Activated CD4-positive, alpha-beta T cell treated with anti-CD3 and anti-CD28 coated beads, Interleukin-2, amount 10 ng/mL, durations not matched to agents 7 days and 5 days (primary cell): ENCODE measurements around the gene NHSL1. TPM values are rescaled to one million over a fixed set of nuclear protein-coding genes. Genes with fewer than 3 reads are reported as not detected.
A peak's percentile ranks its signal among the peaks of the same experiment; 100 is the strongest.

ENCODE experiments used
- CTCF ChIA-PET: fragments of 350-600 bp; sonication (Branson Sonifier 250); formaldehyde crosslinking; loops from one replicate; lab custom pipeline; 2021; ENCODE audit warnings: antibody characterized with exemption; lab: Charles Lee
- POLR2A ChIA-PET: fragments of 350-600 bp; sonication (Branson Sonifier 250); formaldehyde crosslinking; loops from one replicate; lab custom pipeline; 2021; ENCODE audit warnings: antibody characterized with exemption; lab: Charles Lee
- DNase-seq: peaks from one replicate; pipeline ENCODE4 v3.0.0-alpha.2; 2020
- H3K27ac Mint-ChIP-seq: one replicate; pipeline ENCODE4 v1.8.0; 2021; ENCODE audit warnings: mild to moderate bottlenecking, moderate library complexity, mixed read lengths
- H3K27me3 Mint-ChIP-seq: one replicate; pipeline ENCODE4 v1.8.0; 2021; ENCODE audit warnings: mixed read lengths
- H3K36me3 Mint-ChIP-seq: one replicate; pipeline ENCODE4 v1.8.0; 2021; ENCODE audit warnings: low read depth, mixed read lengths
- H3K4me1 Mint-ChIP-seq: one replicate; pipeline ENCODE4 v1.8.0; 2021; ENCODE audit warnings: mixed read lengths
- H3K4me3 Mint-ChIP-seq: one replicate; pipeline ENCODE4 v1.8.0; 2021; ENCODE audit warnings: mild to moderate bottlenecking, moderate library complexity, mixed read lengths
- H3K9me3 Mint-ChIP-seq: one replicate; pipeline ENCODE4 v1.8.0; 2021; ENCODE audit warnings: mixed read lengths
- total RNA-seq, 2 experiments: library from RNA; stranded (reverse); gene quantifications; one replicate each; pipeline ENCODE4 v1.2.3, GENCODE V29; 2021

NHSL1 gene, protein sequence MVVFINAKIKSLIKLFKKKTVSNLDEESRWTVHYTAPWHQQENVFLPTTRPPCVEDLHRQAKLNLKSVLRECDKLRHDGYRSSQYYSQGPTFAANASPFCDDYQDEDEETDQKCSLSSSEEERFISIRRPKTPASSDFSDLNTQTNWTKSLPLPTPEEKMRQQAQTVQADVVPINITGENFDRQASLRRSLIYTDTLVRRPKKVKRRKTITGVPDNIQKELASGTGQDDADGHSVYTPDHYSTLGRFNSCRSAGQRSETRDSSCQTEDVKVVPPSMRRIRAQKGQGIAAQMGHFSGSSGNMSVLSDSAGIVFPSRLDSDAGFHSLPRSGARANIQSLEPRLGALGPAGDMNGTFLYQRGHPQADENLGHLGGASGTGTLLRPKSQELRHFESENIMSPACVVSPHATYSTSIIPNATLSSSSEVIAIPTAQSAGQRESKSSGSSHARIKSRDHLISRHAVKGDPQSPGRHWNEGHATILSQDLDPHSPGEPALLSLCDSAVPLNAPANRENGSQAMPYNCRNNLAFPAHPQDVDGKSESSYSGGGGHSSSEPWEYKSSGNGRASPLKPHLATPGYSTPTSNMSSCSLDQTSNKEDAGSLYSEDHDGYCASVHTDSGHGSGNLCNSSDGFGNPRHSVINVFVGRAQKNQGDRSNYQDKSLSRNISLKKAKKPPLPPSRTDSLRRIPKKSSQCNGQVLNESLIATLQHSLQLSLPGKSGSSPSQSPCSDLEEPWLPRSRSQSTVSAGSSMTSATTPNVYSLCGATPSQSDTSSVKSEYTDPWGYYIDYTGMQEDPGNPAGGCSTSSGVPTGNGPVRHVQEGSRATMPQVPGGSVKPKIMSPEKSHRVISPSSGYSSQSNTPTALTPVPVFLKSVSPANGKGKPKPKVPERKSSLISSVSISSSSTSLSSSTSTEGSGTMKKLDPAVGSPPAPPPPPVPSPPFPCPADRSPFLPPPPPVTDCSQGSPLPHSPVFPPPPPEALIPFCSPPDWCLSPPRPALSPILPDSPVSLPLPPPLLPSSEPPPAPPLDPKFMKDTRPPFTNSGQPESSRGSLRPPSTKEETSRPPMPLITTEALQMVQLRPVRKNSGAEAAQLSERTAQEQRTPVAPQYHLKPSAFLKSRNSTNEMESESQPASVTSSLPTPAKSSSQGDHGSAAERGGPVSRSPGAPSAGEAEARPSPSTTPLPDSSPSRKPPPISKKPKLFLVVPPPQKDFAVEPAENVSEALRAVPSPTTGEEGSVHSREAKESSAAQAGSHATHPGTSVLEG (N-terminal part only)
- total RNA-seq, result under 1 TPM; 0.22 to 0.54 TPM

DNA sequence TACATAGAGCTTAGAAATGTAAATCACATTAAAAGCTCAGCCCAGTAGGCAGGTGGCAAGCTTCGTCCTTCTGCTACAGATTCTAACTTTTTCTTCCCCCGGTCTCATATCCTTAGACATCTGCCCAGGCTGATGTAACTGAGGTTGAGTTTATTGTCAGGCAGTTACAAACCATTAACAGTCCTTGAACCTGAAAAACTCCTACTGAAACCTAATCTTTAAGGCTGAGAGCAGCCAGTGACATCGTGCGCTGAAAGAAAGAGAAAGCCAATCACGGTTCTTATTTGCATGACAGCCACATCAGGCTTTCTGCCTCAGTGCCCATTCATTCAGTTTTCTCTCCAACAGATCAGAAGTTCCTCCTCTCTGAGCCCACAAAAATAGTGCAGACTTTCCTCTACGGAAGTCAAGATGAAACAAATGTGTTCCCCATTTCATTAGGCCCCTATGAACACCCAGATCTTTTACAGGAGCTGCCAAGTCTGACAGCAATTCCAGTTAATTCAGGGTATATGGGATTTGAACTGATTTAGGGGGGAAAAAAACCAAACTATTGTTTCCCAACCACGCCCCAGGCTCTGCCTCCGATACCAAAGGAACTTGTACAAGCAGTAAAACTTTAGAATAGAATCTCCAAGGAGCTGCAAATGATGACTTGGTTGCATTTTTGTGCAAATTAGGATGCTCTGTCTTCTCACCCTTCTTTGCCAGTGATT, at the start of gene NHSL1:
Gene NHSL1, minus strand, starts transcription at position 192 of the 716 bp plus-strand sequence. CDS start 204 bp downstream, outside the sequence.
- Mint-ChIP-seq H3K27ac (no peak within 1 kb of the TSS), H3K36me3 (no peaks in the 10 kb centered on the region), H3K4me3 (no peak within 1 kb of the TSS), H3K9me3 (no peaks in the 10 kb centered on the region), H3K4me1 (peaks cover 2% of the 10 kb centered on the region), H3K27me3 (peaks cover 25% of the 10 kb centered on the region)
- ChIA-PET CTCF (interaction anchor here (0.6 kb wide), 1 partner anchor 184 kb away, joined by 4 read pairs; no protein-coding TSS in a partner anchor), POLR2A (no interaction called here)
- DNase-seq, result no peak

DNA sequence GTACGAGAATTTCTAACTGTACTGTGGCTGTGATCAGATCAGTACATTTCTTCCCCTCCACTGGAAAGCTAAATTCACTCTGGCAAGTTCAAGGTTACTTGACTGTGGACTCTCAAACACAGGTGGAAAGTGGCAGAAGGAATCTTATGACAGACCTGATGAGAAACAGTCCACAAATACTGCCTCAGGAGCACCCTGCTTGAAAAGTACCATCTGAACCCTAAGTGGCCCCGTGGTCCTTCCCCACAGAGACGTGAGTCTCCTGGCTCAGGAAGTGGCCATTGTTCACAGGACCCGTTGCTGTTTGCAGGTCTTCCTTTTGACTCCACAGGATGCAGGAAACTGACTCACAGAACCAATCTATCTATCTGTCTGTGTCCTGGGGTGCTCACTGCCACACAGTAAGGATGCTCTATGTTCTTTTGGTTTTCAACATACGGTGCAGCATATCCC, 47.5 kb upstream of the NHSL1 start:
- H3K27ac Mint-ChIP-seq, result no peak overlapping the region
- no peak overlapping the region for H3K4me3 Mint-ChIP-seq
- ChIA-PET CTCF (interaction anchor here (0.8 kb wide), 1 partner anchor 9 kb away, joined by 4 read pairs; no protein-coding TSS in a partner anchor), POLR2A (no interaction called here)
- no peaks in the 10 kb centered on the region for H3K36me3 Mint-ChIP-seq
- DNase-seq, result peak; percentile 33
- peaks cover 23% of the 10 kb centered on the region for H3K27me3 Mint-ChIP-seq
- no peaks in the 10 kb centered on the region for H3K9me3 Mint-ChIP-seq
- peaks cover 8% of the 10 kb centered on the region for H3K4me1 Mint-ChIP-seq

DNA sequence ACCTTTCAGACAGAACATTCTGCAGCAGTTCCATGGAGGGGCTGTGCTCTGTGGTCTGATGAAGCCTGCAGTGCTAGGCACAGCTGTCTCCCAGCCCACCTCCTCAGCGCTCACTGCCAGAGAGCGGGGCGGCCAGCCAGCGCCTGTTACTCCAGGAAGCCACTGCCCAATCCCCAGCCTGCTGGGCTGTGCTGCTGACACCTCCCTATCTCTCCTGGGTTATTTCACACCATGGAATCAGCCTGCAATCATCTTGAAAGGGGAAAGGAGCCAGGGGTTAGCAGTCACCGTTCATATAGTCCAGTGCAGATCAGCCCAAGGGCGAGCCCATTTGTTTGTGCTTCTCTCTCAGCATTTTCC, 46.3 kb upstream of the NHSL1 start:
- H3K4me1 Mint-ChIP-seq, result peaks cover 8% of the 10 kb centered on the region
- peaks cover 21% of the 10 kb centered on the region for H3K27me3 Mint-ChIP-seq
- H3K36me3 Mint-ChIP-seq, result no peaks in the 10 kb centered on the region
- ChIA-PET CTCF (no interaction called here), POLR2A (no interaction called here)
- no peak overlapping the region for H3K4me3 Mint-ChIP-seq
- H3K27ac Mint-ChIP-seq, result no peak overlapping the region
- no peaks in the 10 kb centered on the region for H3K9me3 Mint-ChIP-seq
- DNase-seq, result no peak

DNA sequence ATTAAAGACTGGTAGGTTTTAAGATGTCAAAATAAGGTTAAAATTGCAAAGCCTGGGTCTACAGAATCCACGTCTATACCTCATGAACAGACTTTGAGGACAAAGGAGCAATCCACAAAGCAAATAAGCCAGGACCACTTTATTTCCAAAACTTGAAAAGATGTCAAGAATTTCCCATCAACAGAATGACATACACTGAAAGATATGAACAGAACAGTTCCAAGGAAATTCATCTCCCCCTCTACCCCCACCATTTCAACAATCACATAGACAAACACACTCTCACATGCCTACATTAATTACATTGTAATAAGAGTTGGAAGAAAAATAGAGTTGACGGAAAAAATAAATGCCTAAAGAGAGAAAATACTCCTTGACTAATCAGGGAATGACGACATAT, 45.2 kb upstream of the NHSL1 start:
- H3K4me1 Mint-ChIP-seq, result peaks cover 8% of the 10 kb centered on the region
- POLR2A ChIA-PET, result no interaction called here
- no peak overlapping the region for H3K4me3 Mint-ChIP-seq
- CTCF ChIA-PET, result no interaction called here
- H3K36me3 Mint-ChIP-seq, result no peaks in the 10 kb centered on the region
- DNase-seq, result no peak
- peaks cover 20% of the 10 kb centered on the region for H3K27me3 Mint-ChIP-seq
- no peaks in the 10 kb centered on the region for H3K9me3 Mint-ChIP-seq
- H3K27ac Mint-ChIP-seq, result no peak overlapping the region

DNA sequence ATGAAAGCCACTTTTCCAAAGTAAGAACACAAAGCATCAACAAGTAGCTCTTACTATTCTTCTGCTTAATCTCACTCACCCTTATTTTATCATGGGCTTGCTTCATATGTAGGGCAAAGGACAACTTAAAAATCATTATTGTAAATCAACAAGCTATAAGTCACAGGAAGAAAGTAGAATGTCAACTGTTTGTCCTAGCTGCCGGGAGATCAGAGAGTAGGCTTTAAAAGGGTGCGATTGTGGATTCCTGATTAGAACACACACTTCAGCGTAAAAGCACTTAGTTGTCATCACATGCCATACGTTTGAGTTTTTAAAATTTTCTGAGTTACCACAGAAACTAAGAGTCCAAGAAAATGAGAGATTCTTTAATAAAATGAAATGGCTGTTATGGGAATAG, 44.4 kb upstream of the NHSL1 start:
- Mint-ChIP-seq H3K4me3 (no peak overlapping the region), H3K36me3 (no peaks in the 10 kb centered on the region), H3K9me3 (no peaks in the 10 kb centered on the region), H3K4me1 (peaks cover 8% of the 10 kb centered on the region), H3K27ac (no peak overlapping the region), H3K27me3 (peaks cover 24% of the 10 kb centered on the region)
- POLR2A ChIA-PET, result no interaction called here
- CTCF ChIA-PET, result no interaction called here
- DNase-seq, result no peak

DNA sequence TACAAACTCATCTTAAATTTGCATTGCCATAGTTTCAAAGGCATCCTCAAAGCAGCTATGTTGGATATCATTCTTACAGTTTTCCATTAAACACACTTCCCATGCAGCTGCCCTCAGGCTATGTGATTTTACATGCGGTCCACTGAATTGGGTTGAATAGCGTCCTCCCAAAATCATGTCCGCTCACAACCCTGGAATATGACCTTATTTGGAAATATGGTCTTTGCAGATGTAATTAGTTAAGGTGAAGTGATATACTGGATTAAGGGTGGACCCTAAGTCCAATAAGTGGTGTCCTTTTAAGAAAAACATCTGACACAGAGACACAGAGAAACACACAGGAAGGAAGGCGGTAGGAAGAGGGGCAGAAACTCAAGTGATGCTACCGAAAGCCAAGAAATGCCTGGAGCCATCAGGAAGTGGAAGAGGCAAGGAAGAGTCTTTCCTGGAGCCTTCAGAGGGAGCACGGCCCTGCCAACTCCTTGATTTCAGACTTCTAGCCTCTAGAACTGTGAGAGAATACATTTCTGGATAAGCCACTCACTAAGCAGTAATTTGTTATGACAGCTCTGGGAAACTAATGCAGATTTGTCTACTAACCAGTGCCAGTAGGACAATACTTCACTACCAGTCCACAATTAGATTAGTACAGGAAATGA, 42.7 kb upstream of the NHSL1 start:
- Mint-ChIP-seq H3K27me3 (peaks cover 24% of the 10 kb centered on the region), H3K4me1 (peaks cover 6% of the 10 kb centered on the region), H3K36me3 (no peaks in the 10 kb centered on the region), H3K9me3 (no peaks in the 10 kb centered on the region), H3K4me3 (no peak overlapping the region), H3K27ac (no peak overlapping the region)
- CTCF ChIA-PET, result no interaction called here
- no peak for DNase-seq
- POLR2A ChIA-PET, result no interaction called here

DNA sequence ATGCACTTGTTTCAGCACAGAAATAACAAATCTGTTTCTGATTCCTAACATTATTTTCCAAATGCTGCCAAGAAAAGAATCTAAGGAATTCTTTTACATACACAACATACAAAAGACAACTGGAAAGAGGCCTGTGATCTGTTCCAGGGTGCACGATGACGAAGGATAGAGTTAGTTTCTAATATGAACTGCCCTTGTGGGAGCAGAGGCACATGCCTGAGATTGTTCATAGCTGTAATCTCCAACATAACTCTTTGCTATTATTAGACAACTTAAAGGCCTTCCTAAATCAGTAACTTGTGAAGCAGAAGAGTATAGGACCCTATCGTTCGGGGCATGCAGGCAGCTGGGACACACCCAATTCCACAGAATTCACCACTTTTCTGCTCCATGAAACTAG, 41.2 kb upstream of the NHSL1 start:
- no peaks in the 10 kb centered on the region for H3K36me3 Mint-ChIP-seq
- peaks cover 24% of the 10 kb centered on the region for H3K27me3 Mint-ChIP-seq
- no peak for DNase-seq
- H3K9me3 Mint-ChIP-seq, result no peaks in the 10 kb centered on the region
- H3K27ac Mint-ChIP-seq, result no peak overlapping the region
- POLR2A ChIA-PET, result no interaction called here
- no peaks in the 10 kb centered on the region for H3K4me1 Mint-ChIP-seq
- CTCF ChIA-PET, result no interaction called here
- no peak overlapping the region for H3K4me3 Mint-ChIP-seq

DNA sequence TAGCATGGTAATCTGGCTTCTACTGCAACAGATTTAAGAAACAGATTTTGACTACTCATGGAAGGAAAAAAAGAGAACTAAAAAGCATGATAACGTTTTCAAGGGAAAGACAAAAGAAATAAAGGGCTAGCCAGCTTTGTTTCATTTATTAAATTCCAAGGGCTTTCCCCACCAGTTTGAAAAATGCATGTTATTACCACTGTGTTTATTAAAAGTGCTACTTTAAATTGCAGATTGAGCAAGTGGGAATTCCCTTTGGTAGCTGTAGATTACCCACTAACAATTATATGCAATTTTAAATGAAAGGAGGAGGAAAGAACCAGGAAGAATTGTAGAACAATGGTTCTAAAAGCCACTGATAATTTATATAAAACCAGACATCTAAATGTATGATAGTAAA, 40.6 kb upstream of the NHSL1 start:
- no peaks in the 10 kb centered on the region for H3K4me1 Mint-ChIP-seq
- DNase-seq, result no peak
- H3K27ac Mint-ChIP-seq, result no peak overlapping the region
- POLR2A ChIA-PET, result no interaction called here
- CTCF ChIA-PET, result no interaction called here
- peaks cover 23% of the 10 kb centered on the region for H3K27me3 Mint-ChIP-seq
- H3K4me3 Mint-ChIP-seq, result no peak overlapping the region
- H3K9me3 Mint-ChIP-seq, result no peaks in the 10 kb centered on the region
- H3K36me3 Mint-ChIP-seq, result no peaks in the 10 kb centered on the region

DNA sequence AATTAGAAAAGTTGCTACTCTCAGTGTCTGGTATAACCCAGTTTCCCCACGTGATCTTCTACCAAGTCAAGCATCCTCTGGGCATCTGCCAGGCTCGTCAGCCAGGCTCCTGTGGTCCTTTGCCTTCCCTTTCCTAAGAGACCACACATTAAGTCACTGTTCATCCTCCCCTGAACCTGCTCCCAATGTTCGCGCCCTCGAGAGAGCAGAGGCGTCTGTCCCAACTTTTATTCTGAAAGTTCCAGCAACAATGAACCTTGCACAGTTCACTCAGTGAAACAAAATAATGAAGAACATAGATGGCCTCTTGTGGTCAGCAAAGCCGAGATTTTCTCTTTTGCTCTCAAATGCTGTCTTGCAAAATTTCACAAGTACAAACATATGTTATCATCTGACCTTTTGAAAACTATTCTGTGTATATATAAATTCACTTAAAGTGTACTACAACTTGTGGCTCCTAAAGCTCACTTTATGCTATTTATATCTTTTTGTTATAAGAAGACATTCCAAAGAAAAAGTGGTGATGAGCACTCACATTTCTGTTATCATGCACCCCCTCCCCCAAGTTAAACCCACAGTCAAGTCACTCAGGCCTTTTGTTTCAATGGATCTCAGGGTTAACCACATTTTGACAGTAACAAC, 39.2 kb upstream of the NHSL1 start:
- no peaks in the 10 kb centered on the region for H3K9me3 Mint-ChIP-seq
- no peak overlapping the region for H3K27ac Mint-ChIP-seq
- ChIA-PET CTCF (interaction anchor here (1.8 kb wide), 1 partner anchor 9 kb away, joined by 4 read pairs; no protein-coding TSS in a partner anchor), POLR2A (no interaction called here)
- H3K36me3 Mint-ChIP-seq, result no peaks in the 10 kb centered on the region
- no peak for DNase-seq
- H3K27me3 Mint-ChIP-seq, result peaks cover 19% of the 10 kb centered on the region
- no peaks in the 10 kb centered on the region for H3K4me1 Mint-ChIP-seq
- no peak overlapping the region for H3K4me3 Mint-ChIP-seq

DNA sequence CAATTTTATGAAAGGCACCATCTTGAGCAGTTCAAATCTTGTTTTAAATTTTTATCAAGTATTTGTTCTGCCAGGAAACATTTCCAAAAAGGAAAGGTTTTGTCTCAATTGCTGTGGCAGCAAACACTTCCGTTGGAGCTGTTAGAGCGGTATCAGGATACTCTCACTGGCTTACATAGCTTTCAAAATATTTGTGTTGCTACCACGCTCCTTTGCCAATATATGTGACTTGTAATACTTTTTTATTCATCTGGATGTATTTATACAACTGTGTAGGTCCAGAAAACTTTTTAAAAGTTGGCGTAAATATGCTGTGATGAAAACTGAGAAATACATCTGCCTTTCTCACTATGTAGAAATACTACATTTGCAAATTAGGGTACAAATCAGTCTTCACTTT, 37.8 kb upstream of the NHSL1 start:
- DNase-seq, result no peak
- ChIA-PET CTCF (interaction anchor here (1.8 kb wide), 1 partner anchor 10 kb away, joined by 4 read pairs; no protein-coding TSS in a partner anchor), POLR2A (no interaction called here)
- H3K4me1 Mint-ChIP-seq, result no peaks in the 10 kb centered on the region
- peaks cover 23% of the 10 kb centered on the region for H3K27me3 Mint-ChIP-seq
- H3K4me3 Mint-ChIP-seq, result no peak overlapping the region
- no peak overlapping the region for H3K27ac Mint-ChIP-seq
- no peaks in the 10 kb centered on the region for H3K9me3 Mint-ChIP-seq
- H3K36me3 Mint-ChIP-seq, result no peaks in the 10 kb centered on the region

DNA sequence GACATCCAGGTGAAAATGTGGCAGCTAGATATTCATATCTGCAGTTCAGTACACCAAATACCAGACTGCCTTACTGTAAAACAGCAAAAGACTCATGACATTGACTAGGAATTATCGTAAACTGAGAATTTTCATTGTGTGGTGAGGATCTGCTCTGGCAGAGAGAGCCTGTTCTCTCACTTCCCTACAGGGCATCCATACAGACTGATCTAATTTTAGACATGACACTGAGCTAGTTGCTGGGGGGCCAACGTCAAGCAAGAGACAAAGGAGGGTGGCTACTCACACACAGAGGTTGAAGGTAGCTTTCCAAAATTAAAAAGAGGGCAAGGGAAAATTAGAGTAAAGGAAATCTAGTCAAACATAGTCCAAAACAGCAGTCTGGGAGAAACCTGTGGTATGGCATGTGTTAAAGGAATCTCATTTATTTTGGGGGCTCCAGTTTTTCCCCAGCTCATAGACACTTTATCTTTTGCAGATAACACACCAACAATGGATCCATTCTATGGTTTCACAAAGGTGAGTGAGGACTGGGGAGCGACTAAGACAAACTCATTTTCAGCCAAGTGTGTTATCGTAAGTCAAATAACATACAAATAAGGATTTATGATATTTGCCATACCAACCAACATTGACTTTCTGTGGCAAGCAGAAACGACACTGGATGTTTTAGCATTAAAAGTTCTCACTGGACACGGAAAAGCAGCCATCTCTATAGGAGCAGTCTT, 36.6 kb upstream of the NHSL1 start:
- no peaks in the 10 kb centered on the region for H3K36me3 Mint-ChIP-seq
- POLR2A ChIA-PET, result no interaction called here
- peaks cover 30% of the 10 kb centered on the region for H3K27me3 Mint-ChIP-seq
- H3K4me1 Mint-ChIP-seq, result no peaks in the 10 kb centered on the region
- H3K4me3 Mint-ChIP-seq, result no peak overlapping the region
- no peak for DNase-seq
- CTCF ChIA-PET, result interaction anchor here (0.5 kb wide), 1 partner anchor 509 kb away, joined by 4 read pairs; no protein-coding TSS in a partner anchor
- H3K9me3 Mint-ChIP-seq, result no peaks in the 10 kb centered on the region
- no peak overlapping the region for H3K27ac Mint-ChIP-seq
